HG03066 (cell line): ENCODE data around the gene FAM167B.
"Not testable (repeated sequence)": the region's sequence is repeated elsewhere in the genome, so short reads cannot be mapped to it uniquely, and the experiment has no call there.

Source experiments
- ATAC-seq: cut with Tn5 transposase; IDR thresholded peaks from one replicate; pipeline ENCODE4 v1.9.1; 2021; ENCODE audit warnings: low read depth; ENCODE audit not compliant: unreplicated experiment

The FAM167B gene

GRCh38 chr1:32255072-32256071 lies 8.3 kb downstream of the FAM167B start:
- no peak for ATAC-seq

DNA sequence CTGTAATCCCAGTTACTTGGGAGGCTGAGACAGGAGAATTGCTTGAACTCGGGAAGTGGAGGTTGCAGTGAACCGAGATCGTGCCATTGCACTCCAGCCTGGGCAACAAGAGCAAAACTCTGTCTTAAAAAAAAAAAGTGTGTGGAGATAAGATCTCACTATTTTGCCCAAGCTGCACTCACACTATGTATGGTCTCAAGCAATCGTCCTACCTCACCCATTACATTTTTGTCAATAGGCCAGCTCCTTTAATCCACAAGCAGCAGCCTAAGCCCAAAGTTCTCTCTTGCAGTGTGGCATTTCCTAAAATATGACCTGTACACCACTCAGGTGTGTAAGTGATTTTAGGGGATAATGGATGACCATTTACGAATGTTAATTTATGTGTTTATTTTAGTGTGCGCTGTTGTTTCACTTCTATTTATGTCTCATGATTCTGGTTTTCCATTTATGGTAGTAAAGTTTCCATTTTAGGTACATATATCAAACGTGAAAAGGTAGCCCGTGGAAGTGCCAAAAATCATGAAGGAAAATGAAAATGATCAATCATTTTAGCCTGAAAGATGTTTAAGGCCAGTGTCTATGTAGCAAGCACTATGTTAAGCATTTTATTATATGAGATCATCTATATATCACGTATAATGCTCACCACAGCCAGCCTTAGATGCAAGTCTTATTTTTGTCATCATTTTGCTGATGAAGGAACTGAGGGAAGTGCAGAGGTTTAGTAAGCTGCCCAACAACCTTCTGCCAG lies 9.6 kb downstream of the FAM167B start:
- ATAC-seq, result no peak

DNA sequence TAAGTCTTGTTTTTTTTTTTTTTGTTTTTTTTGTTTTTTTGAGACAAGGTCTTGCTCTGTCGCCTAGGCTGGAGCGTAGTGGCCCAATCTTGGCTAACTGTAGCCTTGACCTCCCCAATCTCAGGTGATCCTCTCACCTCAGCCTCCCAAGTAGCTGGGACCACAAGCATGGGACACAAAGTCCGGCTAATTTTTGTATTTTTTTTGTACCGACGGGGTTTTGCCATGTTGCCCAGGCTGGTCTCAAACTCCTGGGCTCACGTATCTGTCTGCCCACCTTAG lies 10.1 kb downstream of the FAM167B start:
- ATAC-seq, result no peak

GRCh38 chr1:32263236-32263593 lies 16.2 kb downstream of the FAM167B start:
- ATAC-seq, result not testable (repeated sequence)

DNA sequence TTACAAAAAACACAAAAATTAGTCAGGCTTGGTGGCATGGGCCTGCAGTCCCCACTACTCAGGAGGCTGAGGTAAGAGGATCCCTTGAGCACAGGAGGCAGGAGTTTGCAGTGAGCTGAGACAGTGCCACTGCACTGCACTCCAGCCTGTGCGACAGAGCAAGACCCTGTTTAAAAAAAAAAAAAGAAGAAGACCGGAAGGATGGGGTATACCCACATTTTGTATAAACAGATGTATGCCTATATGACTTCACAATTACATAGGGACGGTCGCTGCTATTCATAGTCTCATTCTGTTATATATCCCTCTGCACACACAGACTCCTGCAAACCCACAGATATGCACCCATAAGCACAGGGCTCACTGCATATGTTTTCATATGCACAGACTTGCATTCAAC lies 16.7 kb downstream of the FAM167B start:
- ATAC-seq, result no peak

DNA sequence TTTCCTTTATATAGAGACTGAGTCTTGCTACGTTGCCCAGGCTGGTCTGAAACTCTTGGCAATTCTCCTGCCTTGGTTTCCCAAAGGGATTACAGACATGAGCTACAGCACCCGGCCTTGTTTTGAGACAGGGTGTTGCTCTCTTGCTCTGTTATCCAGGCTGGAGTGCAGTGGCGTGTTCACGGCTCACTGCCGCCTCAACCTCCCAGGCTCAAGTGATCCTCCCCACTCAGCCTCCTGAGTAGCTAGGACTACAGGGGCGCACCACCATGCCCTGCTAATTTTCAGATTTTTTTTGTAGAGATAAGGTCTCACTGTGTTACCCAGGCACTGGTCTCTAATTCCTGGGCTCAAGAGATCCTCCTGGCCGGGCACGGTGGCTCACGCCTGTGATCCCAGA lies 18.8 kb downstream of the FAM167B start:
- ATAC-seq, result no peak

- ATAC-seq, result no peak
Measured at GRCh38 chr1:32266921-32267591, 20.0 kb downstream of the FAM167B start.

- no peak for ATAC-seq
Measured at GRCh38 chr1:32269744-32270143, 22.7 kb downstream of the FAM167B start.

DNA sequence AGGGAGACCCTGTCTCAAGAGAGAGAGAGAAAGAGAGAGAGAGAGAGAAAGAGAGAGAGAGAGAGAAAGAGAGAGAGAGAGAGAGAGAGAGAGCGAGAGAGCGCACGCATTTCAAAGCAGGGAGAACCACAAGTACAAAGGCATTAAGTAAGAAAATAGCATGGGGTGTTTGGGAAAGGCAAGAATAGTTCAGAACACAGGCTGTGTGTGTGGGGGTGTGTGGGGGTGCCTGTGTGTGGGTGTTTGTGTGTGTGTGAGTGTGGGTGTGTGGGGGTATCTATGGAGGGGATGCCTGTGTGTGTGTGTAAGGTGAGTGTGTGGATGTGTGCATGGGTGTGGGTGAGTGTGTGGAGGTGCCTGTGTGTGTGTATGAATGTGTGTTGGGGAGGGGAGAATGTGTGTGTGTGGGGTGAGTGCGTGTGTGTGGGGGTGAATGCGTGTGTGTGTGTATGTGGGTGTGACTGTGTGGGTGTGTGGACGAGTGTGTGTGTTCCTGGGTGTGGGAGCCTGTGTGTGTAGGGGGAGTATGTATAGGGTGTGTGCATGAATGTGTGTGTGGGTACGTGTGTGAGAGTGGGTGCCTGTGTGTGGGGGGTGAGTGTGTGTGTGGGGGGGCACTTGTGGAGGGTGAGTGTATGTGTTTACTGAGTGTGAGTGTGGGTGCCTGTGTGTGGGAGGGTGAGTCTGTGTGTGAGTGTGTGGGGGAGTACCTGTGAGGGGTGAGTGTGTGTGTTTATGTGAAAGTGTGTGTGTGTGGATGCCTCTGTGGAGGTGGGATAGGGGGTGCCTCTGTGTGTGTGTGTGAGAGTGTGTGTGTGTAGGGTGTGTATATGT lies 25.8 kb downstream of the FAM167B start:
- no peak for ATAC-seq

GRCh38 chr1:32273391-32274208 lies 26.6 kb downstream of the FAM167B start:
- no peak for ATAC-seq

DNA sequence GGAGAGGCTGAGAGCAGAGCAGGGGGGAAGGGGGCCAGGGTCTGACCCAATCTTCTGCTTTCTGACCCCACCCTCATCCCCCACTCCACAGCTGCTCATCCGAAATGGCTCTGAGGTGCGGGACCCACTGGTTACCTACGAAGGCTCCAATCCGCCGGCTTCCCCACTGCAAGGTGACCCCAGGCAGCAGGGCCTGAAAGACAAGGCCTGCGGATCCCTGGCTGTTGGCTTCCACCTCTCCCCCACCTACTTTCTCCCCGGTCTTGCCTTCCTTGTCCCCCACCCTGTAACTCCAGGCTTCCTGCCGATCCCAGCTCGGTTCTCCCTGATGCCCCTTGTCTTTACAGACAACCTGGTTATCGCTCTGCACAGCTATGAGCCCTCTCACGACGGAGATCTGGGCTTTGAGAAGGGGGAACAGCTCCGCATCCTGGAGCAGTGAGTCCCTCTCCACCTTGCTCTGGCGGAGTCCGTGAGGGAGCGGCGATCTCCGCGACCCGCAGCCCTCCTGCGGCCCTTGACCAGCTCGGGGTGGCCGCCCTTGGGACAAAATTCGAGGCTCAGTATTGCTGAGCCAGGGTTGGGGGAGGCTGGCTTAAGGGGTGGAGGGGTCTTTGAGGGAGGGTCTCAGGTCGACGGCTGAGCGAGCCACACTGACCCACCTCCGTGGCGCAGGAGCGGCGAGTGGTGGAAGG lies 27.8 kb downstream of the FAM167B start:
- ATAC-seq, result no peak

DNA sequence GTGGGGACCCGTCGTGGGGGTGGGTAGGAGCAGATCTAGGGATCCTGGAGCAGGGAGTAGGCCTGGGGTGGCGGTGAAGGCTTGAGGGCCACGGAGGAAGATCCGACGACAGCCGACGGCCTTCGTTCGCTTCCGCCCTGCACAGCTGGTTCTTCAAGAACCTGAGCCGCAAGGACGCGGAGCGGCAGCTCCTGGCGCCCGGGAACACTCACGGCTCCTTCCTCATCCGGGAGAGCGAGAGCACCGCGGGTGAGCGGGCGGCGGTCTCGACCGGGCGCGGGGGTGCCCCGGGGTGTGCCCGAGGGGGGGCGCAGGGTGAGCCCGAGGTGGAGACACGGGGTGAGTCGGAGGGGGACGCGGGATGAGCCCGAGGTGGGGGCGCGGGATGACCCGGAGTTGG lies 28.4 kb downstream of the FAM167B start:
- ATAC-seq, result no peak

DNA sequence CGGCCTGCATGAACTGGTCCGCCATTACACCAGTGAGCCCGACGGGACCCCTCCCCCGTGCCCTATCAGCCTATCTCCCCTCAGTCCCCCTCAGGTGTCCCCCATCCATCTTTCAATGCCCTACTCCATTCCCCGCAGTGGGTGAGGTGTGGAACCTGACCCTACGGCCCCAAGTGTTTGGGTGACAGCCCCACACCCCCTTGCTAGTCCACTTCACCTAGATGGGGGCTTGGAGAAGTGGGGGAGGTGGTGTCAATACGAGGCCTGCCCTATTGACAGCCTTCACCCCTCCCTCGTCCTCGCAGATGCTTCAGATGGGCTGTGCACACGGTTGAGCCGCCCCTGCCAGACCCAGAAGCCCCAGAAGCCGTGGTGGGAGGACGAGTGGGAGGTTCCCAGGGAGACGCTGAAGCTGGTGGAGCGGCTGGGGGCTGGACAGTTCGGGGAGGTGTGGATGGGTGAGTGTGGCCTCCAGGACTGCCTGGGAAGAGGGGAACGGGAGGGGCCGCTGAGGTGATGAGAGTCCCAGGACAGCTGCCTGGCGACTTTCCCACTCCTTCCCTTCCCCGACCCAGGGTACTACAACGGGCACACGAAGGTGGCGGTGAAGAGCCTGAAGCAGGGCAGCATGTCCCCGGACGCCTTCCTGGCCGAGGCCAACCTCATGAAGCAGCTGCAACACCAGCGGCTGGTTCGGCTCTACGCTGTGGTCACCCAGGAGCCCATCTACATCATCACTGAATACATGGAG lies 29.2 kb downstream of the FAM167B start:
- ATAC-seq, result no peak

GRCh38 chr1:32284777-32285176 lies 37.8 kb downstream of the FAM167B start:
- not testable (repeated sequence) for ATAC-seq

DNA sequence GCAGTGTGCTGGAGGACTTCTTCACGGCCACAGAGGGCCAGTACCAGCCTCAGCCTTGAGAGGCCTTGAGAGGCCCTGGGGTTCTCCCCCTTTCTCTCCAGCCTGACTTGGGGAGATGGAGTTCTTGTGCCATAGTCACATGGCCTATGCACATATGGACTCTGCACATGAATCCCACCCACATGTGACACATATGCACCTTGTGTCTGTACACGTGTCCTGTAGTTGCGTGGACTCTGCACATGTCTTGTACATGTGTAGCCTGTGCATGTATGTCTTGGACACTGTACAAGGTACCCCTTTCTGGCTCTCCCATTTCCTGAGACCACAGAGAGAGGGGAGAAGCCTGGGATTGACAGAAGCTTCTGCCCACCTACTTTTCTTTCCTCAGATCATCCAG lies 38.6 kb downstream of the FAM167B start:
- ATAC-seq, result no peak

GRCh38 chr1:32286763-32287162 lies 39.7 kb downstream of the FAM167B start:
- no peak for ATAC-seq

DNA sequence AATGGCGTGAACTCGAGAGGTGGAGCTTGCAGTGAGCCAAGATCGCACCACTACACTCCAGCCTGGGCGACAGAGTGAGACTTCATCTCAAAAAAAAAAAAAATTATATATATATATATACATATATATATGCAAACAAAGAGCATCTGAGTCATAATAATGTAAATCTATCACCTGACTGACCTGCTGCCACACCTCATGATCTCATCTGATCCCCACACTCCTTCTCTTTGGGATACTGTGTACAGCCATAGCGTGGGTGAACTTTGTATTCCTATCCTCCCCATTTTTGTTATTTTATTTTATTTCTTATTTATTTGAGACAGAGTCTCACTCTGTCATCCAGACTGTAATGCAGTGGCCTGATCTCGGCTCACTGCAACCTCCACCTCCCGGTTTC lies 42.2 kb downstream of the FAM167B start:
- no peak for ATAC-seq

GRCh38 chr1:32291145-32291707 lies 44.2 kb downstream of the FAM167B start:
- no peak for ATAC-seq
